Measurements from ENCODE around the gene HIPK2.
A peak's percentile ranks its signal among the peaks of the same experiment; 100 is the strongest.

Gene HIPK2

DNA sequence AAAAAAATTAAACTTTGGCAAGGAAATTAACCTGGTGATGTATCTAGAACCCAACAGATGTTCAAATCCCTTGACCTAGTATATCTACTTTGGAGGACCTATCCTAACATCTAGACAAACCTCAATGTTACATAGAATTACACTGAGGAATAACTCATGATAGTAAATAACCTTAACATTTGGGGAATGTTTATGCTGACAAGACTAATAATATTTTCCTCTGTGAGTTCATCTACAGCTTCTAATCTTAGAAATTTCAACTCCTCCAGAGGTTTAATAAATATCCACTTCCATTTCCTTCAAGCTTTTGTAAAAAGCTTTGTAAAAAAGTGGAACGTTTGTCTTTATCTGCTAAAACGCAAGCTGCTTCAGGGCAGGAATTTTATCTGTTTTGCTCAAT, 12.7 kb downstream of the HIPK2 start (continued):
- TF ChIP-seq, protein P1, sequence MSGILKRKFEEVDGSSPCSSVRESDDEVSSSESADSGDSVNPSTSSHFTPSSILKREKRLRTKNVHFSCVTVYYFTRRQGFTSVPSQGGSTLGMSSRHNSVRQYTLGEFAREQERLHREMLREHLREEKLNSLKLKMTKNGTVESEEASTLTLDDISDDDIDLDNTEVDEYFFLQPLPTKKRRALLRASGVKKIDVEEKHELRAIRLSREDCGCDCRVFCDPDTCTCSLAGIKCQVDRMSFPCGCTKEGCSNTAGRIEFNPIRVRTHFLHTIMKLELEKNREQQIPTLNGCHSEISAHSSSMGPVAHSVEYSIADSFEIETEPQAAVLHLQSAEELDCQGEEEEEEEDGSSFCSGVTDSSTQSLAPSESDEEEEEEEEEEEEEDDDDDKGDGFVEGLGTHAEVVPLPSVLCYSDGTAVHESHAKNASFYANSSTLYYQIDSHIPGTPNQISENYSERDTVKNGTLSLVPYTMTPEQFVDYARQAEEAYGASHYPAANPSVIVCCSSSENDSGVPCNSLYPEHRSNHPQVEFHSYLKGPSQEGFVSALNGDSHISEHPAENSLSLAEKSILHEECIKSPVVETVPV (CRISPR knock-in tag; IDR thresholded peaks at IDR 0.05), result no peak
- TF ChIP-seq PPARA (CRISPR knock-in tag; IDR thresholded peaks at IDR 0.05; ENCODE audit: borderline replicate concordance) (no peak), BACH2 (CRISPR knock-in tag; IDR thresholded peaks at IDR 0.05; ENCODE audit: borderline replicate concordance) (no peak), TCF4 (CRISPR knock-in tag; IDR thresholded peaks at IDR 0.05; ENCODE audit: borderline replicate concordance) (no peak), RARB (CRISPR knock-in tag; IDR thresholded peaks at IDR 0.05) (no peak), GLIS3 (CRISPR knock-in tag; IDR thresholded peaks at IDR 0.05) (no peak), ESRRG (CRISPR knock-in tag; IDR thresholded peaks at IDR 0.05) (no peak), OSR1 (CRISPR knock-in tag; IDR thresholded peaks at IDR 0.05) (no peak), TOX (CRISPR knock-in tag; IDR thresholded peaks at IDR 0.05; ENCODE audit: borderline replicate concordance) (no peak), SNAI2 (CRISPR knock-in tag; IDR thresholded peaks at IDR 0.05) (no peak), ZNF565 (CRISPR knock-in tag; conservative IDR thresholded peaks at IDR 0.05; ENCODE audit: low read depth) (no peak)
- TF ChIP-seq, protein P2, sequence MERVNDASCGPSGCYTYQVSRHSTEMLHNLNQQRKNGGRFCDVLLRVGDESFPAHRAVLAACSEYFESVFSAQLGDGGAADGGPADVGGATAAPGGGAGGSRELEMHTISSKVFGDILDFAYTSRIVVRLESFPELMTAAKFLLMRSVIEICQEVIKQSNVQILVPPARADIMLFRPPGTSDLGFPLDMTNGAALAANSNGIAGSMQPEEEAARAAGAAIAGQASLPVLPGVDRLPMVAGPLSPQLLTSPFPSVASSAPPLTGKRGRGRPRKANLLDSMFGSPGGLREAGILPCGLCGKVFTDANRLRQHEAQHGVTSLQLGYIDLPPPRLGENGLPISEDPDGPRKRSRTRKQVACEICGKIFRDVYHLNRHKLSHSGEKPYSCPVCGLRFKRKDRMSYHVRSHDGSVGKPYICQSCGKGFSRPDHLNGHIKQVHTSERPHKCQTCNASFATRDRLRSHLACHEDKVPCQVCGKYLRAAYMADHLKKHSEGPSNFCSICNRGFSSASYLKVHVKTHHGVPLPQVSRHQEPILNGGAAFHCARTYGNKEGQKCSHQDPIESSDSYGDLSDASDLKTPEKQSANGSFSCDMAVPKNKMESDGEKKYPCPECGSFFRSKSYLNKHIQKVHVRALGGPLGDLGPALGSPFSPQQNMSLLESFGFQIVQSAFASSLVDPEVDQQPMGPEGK (CRISPR knock-in tag; IDR thresholded peaks at IDR 0.05; ENCODE audit: borderline replicate concordance), result no peak

DNA sequence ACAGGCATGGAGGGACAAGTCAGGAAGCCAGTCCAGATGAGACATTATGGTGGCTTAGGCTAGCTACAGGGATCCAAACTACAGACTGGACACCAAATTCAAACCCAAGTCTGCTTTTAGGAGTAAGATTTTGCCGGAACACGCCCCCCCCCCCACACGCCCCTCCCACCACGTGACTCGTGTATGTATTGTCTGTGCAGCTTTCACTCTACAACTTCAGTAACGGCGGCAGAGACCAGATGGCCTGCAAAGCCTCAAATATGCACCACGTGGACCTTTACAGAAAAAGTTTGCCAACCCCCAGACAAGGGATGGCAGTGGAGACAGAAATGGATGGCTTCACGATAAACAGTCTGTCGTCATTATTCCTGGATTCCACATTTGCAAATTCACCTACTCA, 14.5 kb downstream of the HIPK2 start:
- TF ChIP-seq ZFP30 (CRISPR knock-in tag; IDR thresholded peaks at IDR 0.05) (no peak), TOX (CRISPR knock-in tag; IDR thresholded peaks at IDR 0.05; ENCODE audit: borderline replicate concordance) (no peak), TCF4 (CRISPR knock-in tag; IDR thresholded peaks at IDR 0.05; ENCODE audit: borderline replicate concordance) (no peak), OSR1 (CRISPR knock-in tag; IDR thresholded peaks at IDR 0.05) (no peak), ZNF565 (CRISPR knock-in tag; conservative IDR thresholded peaks at IDR 0.05; ENCODE audit: low read depth) (no peak), ZNF8 (CRISPR knock-in tag; IDR thresholded peaks at IDR 0.05) (no peak), GLIS3 (CRISPR knock-in tag; IDR thresholded peaks at IDR 0.05) (no peak), BACH2 (CRISPR knock-in tag; IDR thresholded peaks at IDR 0.05; ENCODE audit: borderline replicate concordance) (no peak), ARNTL (CRISPR knock-in tag; IDR thresholded peaks at IDR 0.05; ENCODE audit: borderline replicate concordance, low read depth) (no peak), ZFP3 (CRISPR knock-in tag; IDR thresholded peaks at IDR 0.05) (no peak), PPARA (CRISPR knock-in tag; IDR thresholded peaks at IDR 0.05; ENCODE audit: borderline replicate concordance) (no peak), ZC3H10 (CRISPR knock-in tag; IDR thresholded peaks at IDR 0.05) (no peak), ESRRG (CRISPR knock-in tag; IDR thresholded peaks at IDR 0.05) (no peak), ISL1 (CRISPR knock-in tag; IDR thresholded peaks at IDR 0.05) (no peak), RARB (CRISPR knock-in tag; IDR thresholded peaks at IDR 0.05) (no peak), ZNF70 (CRISPR knock-in tag; IDR thresholded peaks at IDR 0.05) (no peak)
- TF ChIP-seq, protein P2 (CRISPR knock-in tag; IDR thresholded peaks at IDR 0.05; ENCODE audit: borderline replicate concordance), result no peak
- TF ChIP-seq, protein P1 (CRISPR knock-in tag; IDR thresholded peaks at IDR 0.05), result no peak
- TF ChIP-seq, protein P3, sequence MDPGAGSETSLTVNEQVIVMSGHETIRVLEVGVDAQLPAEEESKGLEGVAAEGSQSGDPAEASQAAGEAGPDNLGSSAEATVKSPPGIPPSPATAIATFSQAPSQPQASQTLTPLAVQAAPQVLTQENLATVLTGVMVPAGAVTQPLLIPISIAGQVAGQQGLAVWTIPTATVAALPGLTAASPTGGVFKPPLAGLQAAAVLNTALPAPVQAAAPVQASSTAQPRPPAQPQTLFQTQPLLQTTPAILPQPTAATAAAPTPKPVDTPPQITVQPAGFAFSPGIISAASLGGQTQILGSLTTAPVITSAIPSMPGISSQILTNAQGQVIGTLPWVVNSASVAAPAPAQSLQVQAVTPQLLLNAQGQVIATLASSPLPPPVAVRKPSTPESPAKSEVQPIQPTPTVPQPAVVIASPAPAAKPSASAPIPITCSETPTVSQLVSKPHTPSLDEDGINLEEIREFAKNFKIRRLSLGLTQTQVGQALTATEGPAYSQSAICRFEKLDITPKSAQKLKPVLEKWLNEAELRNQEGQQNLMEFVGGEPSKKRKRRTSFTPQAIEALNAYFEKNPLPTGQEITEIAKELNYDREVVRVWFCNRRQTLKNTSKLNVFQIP (CRISPR knock-in tag; IDR thresholded peaks at IDR 0.05; ENCODE audit: borderline replicate concordance, low read depth), result no peak
- TF ChIP-seq, protein P4, sequence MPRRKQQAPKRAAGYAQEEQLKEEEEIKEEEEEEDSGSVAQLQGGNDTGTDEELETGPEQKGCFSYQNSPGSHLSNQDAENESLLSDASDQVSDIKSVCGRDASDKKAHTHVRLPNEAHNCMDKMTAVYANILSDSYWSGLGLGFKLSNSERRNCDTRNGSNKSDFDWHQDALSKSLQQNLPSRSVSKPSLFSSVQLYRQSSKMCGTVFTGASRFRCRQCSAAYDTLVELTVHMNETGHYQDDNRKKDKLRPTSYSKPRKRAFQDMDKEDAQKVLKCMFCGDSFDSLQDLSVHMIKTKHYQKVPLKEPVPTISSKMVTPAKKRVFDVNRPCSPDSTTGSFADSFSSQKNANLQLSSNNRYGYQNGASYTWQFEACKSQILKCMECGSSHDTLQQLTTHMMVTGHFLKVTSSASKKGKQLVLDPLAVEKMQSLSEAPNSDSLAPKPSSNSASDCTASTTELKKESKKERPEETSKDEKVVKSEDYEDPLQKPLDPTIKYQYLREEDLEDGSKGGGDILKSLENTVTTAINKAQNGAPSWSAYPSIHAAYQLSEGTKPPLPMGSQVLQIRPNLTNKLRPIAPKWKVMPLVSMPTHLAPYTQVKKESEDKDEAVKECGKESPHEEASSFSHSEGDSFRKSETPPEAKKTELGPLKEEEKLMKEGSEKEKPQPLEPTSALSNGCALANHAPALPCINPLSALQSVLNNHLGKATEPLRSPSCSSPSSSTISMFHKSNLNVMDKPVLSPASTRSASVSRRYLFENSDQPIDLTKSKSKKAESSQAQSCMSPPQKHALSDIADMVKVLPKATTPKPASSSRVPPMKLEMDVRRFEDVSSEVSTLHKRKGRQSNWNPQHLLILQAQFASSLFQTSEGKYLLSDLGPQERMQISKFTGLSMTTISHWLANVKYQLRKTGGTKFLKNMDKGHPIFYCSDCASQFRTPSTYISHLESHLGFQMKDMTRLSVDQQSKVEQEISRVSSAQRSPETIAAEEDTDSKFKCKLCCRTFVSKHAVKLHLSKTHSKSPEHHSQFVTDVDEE (CRISPR knock-in tag; IDR thresholded peaks at IDR 0.05), result no peak
- ATAC-seq, result peak; percentile 34; the same call in 2 of the 3 replicates
